Brain microvascular endothelial cell (primary cell): ENCODE results near the gene ITIH1.
"Not testable (repeated sequence)": the region's sequence is repeated elsewhere in the genome, so short reads cannot be mapped to it uniquely, and the experiment has no call there.

ENCODE experiments used
- DNase-seq: peaks from one replicate; pipeline ENCODE4 v3.0.0-alpha.2; 2020
- H3K27ac ChIP-seq: fragments of 250-450 bp; sonication (Bioruptor Pico); 2 replicates; pipeline ENCODE4 v1.5.1; 2020; ENCODE audit warnings: mild to moderate bottlenecking, moderate library complexity
- H3K27me3 ChIP-seq: fragments of 250-450 bp; sonication (Bioruptor Pico); replicated peaks from 2 replicates; pipeline ENCODE4 v1.5.1; 2020; ENCODE audit warnings: mild to moderate bottlenecking
- H3K36me3 ChIP-seq: fragments of 250-450 bp; sonication (Bioruptor Pico); replicated peaks from 2 replicates; pipeline ENCODE4 v1.5.1; 2020; ENCODE audit warnings: mild to moderate bottlenecking
- H3K4me3 ChIP-seq: 2 replicates; pipeline ENCODE4 v1.5.1; 2011; ENCODE audit warnings: low read depth, mild to moderate bottlenecking, control low read depth, low read length, moderate library complexity
- in situ Hi-C: cut with HindIII; loops from 2 replicates; pipeline ENCODE4 v1.10.0; 2017; ENCODE audit warnings: low sequenced_read_pairs, low pct_ligation_motif_present
- TF ChIP-seq, protein P1 (sequence below): IDR thresholded peaks from 2 replicates; pipeline ENCODE4 v1.5.1; 2011; ENCODE audit warnings: low read depth, mild to moderate bottlenecking, moderate library complexity, low read length, control low read depth, inconsistent platforms; ENCODE audit errors: missing control alignments

The ITIH1 gene

GRCh38 chr3:52777127-52777958 is at the start of gene ITIH1:
TSS of gene ITIH1 (plus strand) at chr3:52777599. CDS start at chr3:52777616, 17 bp downstream.
- H3K27me3 ChIP-seq: peaks cover 4% of the 10 kb centered on the region

GRCh38 chr3:52728753-52729152 is 48.6 kb upstream of the ITIH1 start:
- in situ Hi-C loops, H3K27ac ChIP-seq, H3K4me3 ChIP-seq, H3K27me3 ChIP-seq, DNase-seq: not testable (repeated sequence)
- peaks cover 17% of the 10 kb centered on the region for H3K36me3 ChIP-seq

More at GRCh38 chr3:52777127-52777958, at the start of gene ITIH1:
- no peaks in the 10 kb centered on the region for H3K36me3 ChIP-seq
- no peak for DNase-seq
- in situ Hi-C loops: no loop called here
- H3K27ac ChIP-seq: no peak within 1 kb of the TSS
- TF ChIP-seq, protein P1, sequence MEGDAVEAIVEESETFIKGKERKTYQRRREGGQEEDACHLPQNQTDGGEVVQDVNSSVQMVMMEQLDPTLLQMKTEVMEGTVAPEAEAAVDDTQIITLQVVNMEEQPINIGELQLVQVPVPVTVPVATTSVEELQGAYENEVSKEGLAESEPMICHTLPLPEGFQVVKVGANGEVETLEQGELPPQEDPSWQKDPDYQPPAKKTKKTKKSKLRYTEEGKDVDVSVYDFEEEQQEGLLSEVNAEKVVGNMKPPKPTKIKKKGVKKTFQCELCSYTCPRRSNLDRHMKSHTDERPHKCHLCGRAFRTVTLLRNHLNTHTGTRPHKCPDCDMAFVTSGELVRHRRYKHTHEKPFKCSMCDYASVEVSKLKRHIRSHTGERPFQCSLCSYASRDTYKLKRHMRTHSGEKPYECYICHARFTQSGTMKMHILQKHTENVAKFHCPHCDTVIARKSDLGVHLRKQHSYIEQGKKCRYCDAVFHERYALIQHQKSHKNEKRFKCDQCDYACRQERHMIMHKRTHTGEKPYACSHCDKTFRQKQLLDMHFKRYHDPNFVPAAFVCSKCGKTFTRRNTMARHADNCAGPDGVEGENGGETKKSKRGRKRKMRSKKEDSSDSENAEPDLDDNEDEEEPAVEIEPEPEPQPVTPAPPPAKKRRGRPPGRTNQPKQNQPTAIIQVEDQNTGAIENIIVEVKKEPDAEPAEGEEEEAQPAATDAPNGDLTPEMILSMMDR: no peak
- no peak within 1 kb of the TSS for H3K4me3 ChIP-seq

DNA sequence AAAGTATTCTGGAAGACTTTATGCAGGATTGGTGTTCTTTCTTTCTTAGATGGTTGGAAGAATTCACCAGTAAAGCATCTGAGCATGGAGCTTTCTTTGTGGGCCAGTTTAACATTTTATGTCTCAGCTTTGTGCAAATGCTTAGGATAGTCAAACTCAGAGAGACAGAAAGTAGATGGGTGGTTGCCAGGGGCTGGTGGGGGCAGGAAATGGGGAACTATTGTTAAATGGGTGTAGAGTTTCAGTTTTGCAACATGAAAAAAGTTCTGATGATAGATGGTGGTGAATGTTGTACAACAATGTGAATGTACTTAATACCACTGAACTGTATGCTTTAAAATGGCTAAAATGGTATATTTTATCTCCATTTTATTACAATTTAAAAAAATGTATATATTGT is 46.7 kb upstream of the ITIH1 start:
- no peaks in the 10 kb centered on the region for H3K27me3 ChIP-seq
- DNase-seq: no peak
- in situ Hi-C loops: no loop called here
- H3K4me3 ChIP-seq: no peak overlapping the region
- H3K27ac ChIP-seq: no peak overlapping the region
- H3K36me3 ChIP-seq: peaks cover 27% of the 10 kb centered on the region
- TF ChIP-seq, protein P1: no peak

DNA sequence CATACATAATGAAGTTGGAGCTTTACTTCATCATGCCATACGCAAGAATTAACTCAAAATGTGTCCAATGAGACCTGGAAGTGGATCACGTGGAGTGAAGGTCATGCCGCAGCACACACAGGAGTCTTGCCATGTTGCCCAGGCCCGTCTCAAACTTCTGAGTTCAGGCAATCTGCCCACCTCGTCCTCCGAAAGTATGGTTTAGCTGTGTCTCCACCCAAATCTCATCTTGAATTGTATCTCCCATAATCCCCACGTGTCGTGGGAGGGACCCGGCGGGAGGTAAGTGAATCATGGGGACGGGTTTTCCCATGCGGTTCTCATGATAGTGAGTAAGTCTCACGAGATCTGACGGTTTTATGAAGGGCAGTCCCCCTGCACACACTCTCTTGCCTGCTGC is 45.8 kb upstream of the ITIH1 start:
- Histone ChIP-seq H3K36me3 (peaks cover 29% of the 10 kb centered on the region), H3K4me3 (no peak overlapping the region), H3K27me3 (no peaks in the 10 kb centered on the region), H3K27ac (no peak overlapping the region)
- TF ChIP-seq, protein P1: no peak
- in situ Hi-C loops: no loop called here
- DNase-seq: no peak

GRCh38 chr3:52733256-52733891 is 44.0 kb upstream of the ITIH1 start:
- peaks cover 29% of the 10 kb centered on the region for H3K36me3 ChIP-seq
- in situ Hi-C loops: no loop called here
- H3K4me3 ChIP-seq: no peak overlapping the region
- DNase-seq: no peak
- no peak overlapping the region for H3K27ac ChIP-seq
- TF ChIP-seq, protein P1: no peak
- H3K27me3 ChIP-seq: no peaks in the 10 kb centered on the region

DNA sequence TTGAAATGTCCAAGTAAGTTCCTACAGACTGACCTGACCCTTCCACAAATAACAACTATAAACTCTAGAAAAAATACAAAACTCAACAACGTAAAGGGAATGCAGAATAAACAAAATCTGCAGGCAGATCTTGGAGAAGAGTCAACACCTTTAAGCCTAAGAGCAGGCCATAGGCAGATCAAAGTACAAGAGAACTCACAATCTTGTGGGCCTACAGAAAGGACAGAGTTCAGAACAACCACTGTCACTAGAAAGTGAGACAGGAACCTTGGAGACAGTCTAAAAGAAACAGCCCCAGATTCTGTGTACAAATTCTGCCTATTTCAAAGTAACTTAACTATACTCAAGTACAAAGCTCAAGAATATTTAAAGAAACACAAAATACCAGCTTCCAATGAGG is 37.7 kb upstream of the ITIH1 start:
- Histone ChIP-seq H3K4me3 (no peak overlapping the region), H3K36me3 (peaks cover 33% of the 10 kb centered on the region), H3K27me3 (no peaks in the 10 kb centered on the region), H3K27ac (no peak overlapping the region)
- TF ChIP-seq, protein P1: no peak
- DNase-seq: no peak
- in situ Hi-C loops: no loop called here
